ENCODE measurements around the gene SP1.

SP1 gene

DNA sequence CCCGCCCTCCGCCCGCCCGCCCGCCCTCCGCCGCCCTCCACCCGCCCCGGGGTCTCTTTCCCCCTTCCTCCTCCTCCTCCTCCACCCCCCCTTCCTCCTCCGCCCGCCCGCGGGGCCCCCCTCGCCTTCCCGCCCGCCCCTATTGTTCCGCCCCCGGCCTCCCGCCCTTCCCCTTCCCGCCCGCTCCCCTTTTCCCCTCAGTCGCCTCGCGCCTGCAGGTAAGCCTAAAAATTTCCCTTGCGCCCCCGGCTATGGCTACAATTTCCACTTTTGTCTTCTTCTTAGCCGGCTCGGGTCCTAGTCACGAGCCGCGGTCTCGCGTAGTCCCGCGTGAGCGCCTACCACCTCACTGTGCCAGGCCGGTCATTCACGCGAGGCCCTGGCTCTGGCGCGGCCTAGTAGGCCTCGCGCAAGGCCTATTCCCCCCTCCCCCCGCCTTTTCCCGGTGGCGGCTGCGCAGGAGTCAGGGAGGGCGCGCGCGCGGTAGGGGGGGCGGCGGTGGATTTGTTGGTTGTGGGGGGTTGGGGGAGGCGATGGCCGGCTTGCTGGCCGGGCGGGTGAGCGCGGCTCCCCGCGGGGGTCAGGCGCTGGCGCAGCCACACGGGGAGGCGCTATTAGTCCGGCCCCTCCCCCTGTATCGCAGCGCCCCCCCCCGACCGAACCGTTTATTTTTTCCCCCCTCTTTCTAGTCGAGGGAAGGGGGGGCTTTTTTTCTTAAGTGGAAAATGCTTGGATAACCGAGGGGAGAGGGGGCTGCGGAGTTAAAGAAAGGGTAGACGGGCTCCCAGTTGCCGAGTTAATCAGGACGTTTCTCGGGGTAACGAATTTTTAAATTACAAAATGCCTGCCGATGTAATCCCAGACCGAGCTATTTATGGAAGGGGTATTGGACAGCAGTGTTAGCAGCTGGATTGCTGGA is 72.4 kb downstream of the SP1 start:
- peak; percentile 52 for DNase-seq (ENCODE audit: low read depth)

DNA sequence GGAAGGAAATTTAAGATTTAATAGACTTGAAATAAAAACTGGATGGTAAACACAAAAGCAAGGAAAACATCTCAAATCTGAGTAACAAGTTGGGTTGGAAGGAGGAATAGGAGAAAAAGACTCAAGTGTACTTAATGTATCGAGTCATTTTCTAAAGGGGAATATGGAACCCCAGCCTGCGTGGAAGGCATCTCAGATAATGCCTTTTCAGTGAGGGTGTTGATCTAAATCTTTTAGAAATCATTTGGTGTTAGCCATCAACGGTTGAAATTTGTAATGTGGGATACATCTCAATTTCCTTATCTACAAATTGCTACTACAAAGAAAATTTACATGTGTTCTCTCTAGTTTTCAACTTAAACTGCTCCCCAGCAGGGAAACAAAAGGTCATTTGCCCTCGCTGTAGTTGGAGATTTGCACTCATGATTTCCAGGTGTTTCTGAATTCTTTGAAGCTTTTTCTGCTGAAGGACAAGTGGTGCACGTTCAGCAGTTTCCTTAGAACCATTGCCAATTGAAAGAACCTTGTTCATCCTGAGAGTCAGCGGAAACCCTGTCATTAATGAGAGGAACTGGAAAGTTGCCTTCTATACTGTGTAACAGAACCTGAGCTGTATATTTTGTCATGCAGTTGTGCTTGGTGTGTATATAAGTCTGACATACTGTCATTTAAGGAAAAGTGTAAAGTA is 74.1 kb downstream of the SP1 start:
- no peak for DNase-seq (ENCODE audit: low read depth)

DNA sequence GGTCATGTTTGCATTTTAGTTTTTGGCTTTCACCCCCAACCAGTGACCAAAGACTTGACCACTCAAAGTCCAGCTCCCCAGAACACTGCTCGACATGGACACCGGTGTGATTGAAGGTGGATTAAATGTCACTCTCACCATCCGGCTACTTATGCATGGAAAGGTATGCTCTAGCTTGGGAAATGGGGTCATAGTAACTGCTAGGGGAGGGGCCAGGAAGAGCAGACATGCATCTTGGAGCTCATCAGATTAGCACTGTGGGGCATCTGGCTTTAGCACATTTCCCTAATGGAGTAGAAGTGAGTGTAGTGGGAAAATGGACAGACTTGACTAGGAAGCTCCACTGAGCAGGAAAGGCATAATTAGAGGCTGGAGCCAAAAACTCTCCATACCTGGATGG is 74.7 kb downstream of the SP1 start:
- DNase-seq (ENCODE audit: low read depth), result no peak

DNA sequence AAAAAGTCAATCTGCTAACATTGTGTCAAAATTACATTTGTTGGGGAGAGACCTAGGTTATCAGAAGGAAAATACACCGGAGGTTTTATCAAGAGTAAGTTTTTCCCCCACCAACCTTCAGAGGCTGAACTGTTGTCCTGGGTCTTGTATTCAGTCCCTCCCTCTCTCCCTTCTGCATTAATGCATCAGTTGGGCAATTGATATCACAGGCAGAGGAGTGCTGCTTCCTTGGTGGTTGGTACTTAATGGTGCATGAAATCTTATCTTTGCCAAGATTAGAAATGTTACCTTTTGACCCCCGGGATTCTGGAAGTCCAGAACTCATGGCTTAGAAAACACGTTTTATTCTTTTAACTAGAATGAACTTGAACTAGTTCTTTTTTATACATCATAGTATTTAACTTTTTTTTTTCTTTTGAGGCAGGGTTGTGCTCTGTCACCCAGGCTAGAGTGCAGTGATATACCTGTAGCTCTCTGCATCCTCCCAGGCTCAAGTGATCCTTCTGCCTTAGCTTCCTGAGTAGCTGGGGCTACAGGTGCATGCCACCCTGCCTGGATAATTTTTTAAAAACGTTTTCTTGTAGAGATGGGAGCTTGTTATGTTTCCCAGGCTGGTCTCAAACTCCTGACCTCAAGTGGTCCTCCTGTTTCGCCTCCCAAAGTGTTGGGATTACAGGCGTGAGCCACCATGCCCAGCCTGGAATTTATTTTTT is 76.8 kb downstream of the SP1 start:
- no peak for DNase-seq (ENCODE audit: low read depth)

DNA sequence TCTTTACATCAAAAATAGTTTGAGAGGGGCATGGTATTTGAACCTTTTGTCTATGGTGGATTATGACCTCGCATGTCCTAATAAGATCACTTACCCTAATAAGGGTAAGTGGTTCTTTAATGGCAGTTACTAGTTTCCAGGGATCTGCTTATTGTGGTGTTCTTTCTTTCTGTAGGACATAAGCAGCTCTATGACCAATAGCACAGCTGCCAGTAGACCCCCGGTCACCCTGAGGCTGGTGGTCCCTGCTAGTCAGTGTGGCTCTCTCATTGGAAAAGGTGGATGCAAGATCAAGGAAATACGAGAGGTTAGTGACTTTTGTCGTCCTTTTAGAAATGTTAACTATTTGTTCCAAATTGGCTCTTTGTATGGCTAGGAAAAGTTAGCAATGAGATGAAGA is 79.1 kb downstream of the SP1 start:
- no peak for DNase-seq (ENCODE audit: low read depth)

- no peak for DNase-seq (ENCODE audit: low read depth)
Observed at GRCh38 chr12:53461059-53461458, 81.1 kb downstream of the SP1 start.

- no peak for DNase-seq (ENCODE audit: low read depth)
Observed at GRCh38 chr12:53461591-53461990, 81.6 kb downstream of the SP1 start.

- DNase-seq (ENCODE audit: low read depth), result no peak
Observed at GRCh38 chr12:53462935-53463334, 83.0 kb downstream of the SP1 start.

GRCh38 chr12:53463802-53464560 is 84.0 kb downstream of the SP1 start:
- no peak for DNase-seq (ENCODE audit: low read depth)

DNA sequence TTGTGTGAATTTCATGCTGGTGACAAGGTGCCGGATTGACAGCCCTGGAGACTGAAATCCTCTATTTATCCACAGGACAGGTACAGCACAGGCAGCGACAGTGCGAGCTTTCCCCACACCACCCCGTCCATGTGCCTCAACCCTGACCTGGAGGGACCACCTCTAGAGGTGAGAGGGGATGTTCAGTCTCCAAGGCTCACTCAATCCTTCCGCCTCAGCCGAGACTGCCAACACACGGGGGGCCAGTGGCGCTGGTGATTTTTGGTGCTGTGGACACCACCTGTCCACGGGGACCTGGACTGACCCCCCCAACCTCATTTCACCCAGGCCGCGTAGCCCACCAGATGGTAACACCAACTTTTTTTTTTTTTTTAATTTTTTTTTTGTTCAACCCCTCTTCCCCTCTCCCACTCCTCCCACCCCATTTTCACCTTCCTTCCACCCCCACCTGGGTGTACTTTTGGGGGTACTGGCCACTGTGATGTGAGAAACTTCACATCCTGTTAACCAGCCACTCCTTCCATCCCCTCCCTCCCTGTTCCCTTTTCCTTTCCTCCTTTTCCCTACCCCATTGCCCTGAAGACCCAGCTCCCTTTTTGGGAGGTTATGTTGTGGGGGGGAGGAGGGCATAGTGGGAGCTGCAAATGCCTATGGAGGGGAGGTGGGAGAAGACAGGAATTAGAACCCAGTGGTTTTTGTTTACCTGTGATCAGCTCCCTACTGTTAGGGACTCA is 84.9 kb downstream of the SP1 start:
- DNase-seq (ENCODE audit: low read depth), result no peak

- DNase-seq (ENCODE audit: low read depth), result no peak
Observed at GRCh38 chr12:53465679-53466078, 85.7 kb downstream of the SP1 start.

Data from stimulated activated CD8-positive, alpha-beta memory T cell treated with anti-CD3 and anti-CD28 coated beads, Interleukin-15, amount 100 ng/mL, for 24 hours (primary cell).